Measurements from ENCODE around the gene ZSCAN20.

GRCh38 chr1:33477451-33477850, 5.0 kb downstream of the ZSCAN20 start:
- TF ChIP-seq CTCF (conservative IDR thresholded peaks at IDR 0.05) (no peak), ZFX (IDR thresholded peaks at IDR 0.05) (no peak)
